Measurements from ENCODE around the gene ELMOD3. TPM values are rescaled to one million over a fixed set of nuclear protein-coding genes. Genes with fewer than 3 reads are reported as not detected.
"Not testable (repeated sequence)": the region's sequence is repeated elsewhere in the genome, so short reads cannot be mapped to it uniquely, and the experiment has no call there.

The ELMOD3 gene
- total RNA-seq, 1 donor from 2014 or later: 10.2 TPM

DNA sequence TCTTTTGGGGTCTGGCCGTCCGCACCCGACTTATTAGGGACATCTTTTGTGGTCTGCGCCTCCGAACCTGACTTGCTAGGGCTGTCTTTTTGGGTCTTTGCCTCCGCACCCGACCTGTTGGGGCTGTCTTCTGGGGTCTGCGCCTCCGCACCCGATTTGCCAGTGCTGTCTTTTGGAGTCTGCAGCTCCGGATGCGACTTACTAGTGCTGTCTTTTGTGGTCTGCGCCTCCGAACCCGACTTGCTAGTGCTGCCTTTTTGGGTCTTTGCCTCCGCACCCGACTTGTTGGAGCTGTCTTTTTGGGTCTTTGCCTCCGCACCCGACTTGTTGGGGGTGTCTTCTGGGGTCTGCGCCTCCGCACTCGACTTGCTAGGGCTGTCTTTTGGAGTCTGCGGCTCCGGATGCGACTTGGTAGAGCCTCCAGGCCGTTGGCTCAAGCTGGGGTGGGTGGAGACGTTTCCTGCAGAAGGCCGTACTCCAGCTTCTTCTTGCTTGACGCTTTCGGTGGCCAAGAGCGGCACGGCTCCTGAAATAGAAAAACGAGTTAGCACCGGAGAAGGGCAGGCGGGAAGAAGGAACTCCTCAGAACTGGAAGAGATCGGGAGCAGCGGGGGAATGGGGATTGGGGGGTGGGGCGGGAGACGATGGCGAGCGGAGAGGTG, 27.3 kb upstream of the ELMOD3 start:
- peak; percentile 27 for ATAC-seq
- DNase-seq (ENCODE audit: missing footprints): no peak
- intact Hi-C loops (cut with DNase I): no loop called here

- DNase-seq (ENCODE audit: missing footprints) (peak; percentile 98), ATAC-seq (peak; percentile 99)
- intact Hi-C loops (cut with DNase I): loop anchor here (1.0 kb wide), 1 partner anchor 26 kb away; the partner anchor contains the start of genes ELMOD3 and RETSAT
Observed at GRCh38 chr2:85327822-85328617, 26.5 kb upstream of the ELMOD3 start, which contains the start of gene TGOLN2. Gene TGOLN2, minus strand, starts transcription at chr2:85327989. Its CDS starts 27 bp downstream, at chr2:85327962.

- DNase-seq (ENCODE audit: missing footprints) (no peak), ATAC-seq (no peak)
- intact Hi-C loops (cut with DNase I): no loop called here
Observed at GRCh38 chr2:85329181-85329651, 25.4 kb upstream of the ELMOD3 start.

DNA sequence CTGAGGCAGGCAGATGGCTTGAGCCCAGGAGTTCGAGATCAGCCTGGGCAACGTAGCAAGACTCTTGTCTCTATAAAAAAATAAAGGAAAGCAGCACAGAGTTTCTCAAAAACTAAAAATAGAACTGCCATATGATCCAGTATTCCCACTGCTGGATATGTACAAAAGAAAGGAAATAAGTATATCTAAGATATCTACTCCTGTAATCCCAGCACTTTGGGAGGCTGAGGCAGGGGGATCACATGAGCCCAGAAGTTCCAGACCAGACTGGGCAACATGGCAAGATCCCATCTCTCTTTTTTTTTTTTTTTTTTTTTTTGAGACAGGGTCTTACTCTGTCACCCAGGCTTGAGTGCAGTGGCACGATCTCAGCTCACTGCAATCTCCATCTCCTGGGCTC, 24.9 kb upstream of the ELMOD3 start:
- ATAC-seq; DNase-seq (ENCODE audit: missing footprints); intact Hi-C loops (cut with DNase I): not testable (repeated sequence)

DNA sequence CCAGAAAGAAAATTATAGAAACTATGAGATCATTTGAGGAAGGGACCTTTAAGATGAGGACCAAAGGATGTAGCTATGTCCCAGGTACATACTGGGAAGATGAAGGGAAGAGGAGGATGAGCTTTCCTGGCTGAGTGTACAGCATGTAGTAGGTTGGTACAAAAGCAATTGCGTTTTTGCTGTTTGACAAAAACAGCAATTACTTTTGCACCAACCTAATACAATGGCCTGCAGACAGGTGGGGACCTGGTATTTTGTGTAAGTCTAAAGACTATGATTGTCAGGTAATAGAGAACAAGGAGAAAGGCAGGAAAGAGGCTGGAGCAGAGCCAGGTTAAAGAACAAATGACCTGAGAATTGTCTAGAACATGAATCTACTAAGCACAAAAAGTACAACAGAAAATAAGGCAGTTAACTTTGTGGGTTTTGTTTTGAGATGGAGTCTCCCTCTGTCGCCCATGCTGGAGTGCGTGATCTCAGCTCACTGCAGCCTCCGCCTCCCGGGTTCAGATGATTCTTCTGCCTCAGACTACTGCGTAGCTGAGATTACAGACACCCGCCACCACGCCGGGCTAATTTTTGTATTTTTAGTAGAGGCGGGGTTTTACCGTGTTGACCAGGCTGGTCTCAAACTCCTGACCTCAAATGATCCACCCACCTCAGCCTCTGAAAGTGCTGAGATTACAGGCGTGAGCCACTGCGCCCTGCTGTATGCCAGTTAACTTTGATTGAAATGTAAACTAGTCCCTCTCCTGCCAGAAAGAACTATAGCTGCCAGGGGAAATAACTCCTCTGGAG, 23.5 kb upstream of the ELMOD3 start:
- intact Hi-C loops (cut with DNase I): no loop called here
- ATAC-seq (no peak), DNase-seq (ENCODE audit: missing footprints) (no peak)

DNA sequence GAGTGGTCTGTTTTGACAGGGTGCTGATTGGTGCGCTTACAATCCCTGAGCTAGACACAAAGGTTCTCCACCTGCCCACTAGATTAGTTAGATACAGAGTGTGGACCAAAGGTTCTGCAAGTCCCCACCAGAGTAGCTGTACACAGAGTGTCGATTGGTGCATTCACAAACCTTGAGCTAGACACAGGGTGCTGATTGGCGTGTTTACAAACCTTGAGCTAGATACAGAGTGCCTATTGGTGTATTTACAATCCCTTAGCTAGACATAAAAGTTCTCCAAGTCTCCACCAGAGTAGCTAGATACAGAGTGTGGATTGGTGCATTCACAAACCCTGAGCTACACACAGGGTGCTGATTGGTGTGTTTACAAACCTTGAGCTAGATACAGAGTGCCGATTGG, 20.7 kb upstream of the ELMOD3 start:
- ATAC-seq; intact Hi-C loops (cut with DNase I); DNase-seq (ENCODE audit: missing footprints): not testable (repeated sequence)

- intact Hi-C loops (cut with DNase I): no loop called here
- ATAC-seq (no peak), DNase-seq (ENCODE audit: missing footprints) (no peak)
Observed at GRCh38 chr2:85334928-85335327, 19.6 kb upstream of the ELMOD3 start.

- DNase-seq (ENCODE audit: missing footprints) (no peak), ATAC-seq (no peak)
- intact Hi-C loops (cut with DNase I): no loop called here
Observed at GRCh38 chr2:85340034-85340892, 14.3 kb upstream of the ELMOD3 start.

GRCh38 chr2:85341269-85342029, 13.1 kb upstream of the ELMOD3 start:
- no peak for ATAC-seq
- intact Hi-C loops (cut with DNase I): no loop called here
- no peak for DNase-seq (ENCODE audit: missing footprints)

- DNase-seq (ENCODE audit: missing footprints) (no peak), ATAC-seq (no peak)
- intact Hi-C loops (cut with DNase I): no loop called here
Observed at GRCh38 chr2:85342156-85342555, 12.4 kb upstream of the ELMOD3 start.

DNA sequence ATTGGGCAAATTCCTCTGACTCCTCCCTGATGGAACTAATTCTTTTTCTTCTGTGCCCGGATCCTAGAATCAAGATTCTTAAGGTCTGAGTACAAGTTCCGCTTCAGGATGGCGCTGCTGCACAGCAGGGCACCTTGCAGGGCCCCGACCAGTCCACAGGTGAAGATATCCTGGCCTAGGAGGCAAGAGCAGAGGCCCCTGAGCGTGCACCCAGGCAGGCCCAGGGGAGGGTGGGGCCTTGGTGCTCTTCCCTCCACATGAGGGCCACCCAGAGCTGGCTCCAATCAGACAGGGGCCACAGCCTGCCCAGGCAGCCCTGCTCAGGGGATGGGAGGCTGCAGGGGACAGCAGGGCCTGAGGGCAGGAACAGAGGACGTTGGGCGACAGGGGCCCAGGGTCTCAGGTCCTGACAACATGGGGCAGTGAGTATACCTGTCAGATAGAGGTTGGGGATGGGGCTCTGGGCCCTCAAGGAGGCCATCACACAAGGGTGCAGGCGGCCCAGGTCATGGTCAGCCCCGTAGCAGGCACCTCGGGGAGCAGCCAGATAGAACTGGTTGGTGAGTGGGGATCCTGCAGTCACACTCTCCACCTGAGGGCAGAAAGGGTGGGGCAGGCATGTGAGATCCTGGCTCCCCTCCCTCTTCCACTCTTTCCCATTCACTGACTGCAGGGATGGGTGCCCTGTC, 11.2 kb upstream of the ELMOD3 start:
- intact Hi-C loops (cut with DNase I); DNase-seq (ENCODE audit: missing footprints); ATAC-seq: not testable (repeated sequence)

DNA sequence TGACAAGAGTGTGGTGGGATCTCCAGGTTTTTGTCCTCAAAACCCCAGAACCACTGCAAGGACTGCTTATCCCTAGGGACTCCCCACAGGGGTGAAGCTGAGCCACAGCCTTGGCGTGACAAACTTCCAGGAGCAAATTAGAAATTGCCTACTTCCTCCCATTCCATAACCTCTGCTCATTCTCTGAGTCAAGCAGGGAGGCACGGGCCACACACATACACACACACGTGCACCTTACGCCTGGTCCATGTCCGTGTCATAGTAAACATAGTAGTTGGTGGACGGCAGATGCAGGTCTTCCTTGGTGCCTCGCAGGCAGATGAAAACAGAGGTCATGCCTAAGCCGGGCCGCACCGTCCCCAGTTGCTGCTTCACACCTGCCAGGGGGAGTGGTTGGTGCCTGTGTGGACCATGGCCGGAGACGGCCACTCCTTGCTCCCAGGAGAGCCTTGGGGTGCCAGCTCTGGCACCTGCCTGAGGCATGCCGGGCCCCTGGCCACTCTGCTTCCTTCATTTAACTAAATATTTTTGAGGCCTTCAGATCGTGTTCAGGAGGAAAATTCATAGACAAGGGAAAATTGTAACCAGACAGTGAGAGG, 10.1 kb upstream of the ELMOD3 start:
- DNase-seq (ENCODE audit: missing footprints) (no peak), ATAC-seq (no peak)
- intact Hi-C loops (cut with DNase I): no loop called here

- intact Hi-C loops (cut with DNase I): no loop called here
- DNase-seq (ENCODE audit: missing footprints) (no peak), ATAC-seq (no peak)
Observed at GRCh38 chr2:85347599-85347998, 7.0 kb upstream of the ELMOD3 start.

- intact Hi-C loops (cut with DNase I): loop anchor here (1.0 to 10.0 kb wide), 2 partner anchors 26 to 181 kb away; partner anchors contain the start of gene MAT2A
- peak; percentile 47 for ATAC-seq
Observed at GRCh38 chr2:85353876-85354285, 688 bp upstream of the ELMOD3 start.

GRCh38 chr2:85355073-85355410, 473 bp downstream of the ELMOD3 start:
- no peak for ATAC-seq

More at GRCh38 chr2:85353876-85354285, 688 bp upstream of the ELMOD3 start:
- no peak for DNase-seq (ENCODE audit: missing footprints)

GRCh38 chr2:85355521-85355920, 952 bp downstream of the ELMOD3 start:
- DNase-seq (ENCODE audit: missing footprints) (no peak), ATAC-seq (no peak)
- intact Hi-C loops (cut with DNase I): loop anchor here (10.0 kb wide), 1 partner anchor 179 kb away; the partner anchor contains the start of gene MAT2A

More at GRCh38 chr2:85355073-85355410, 473 bp downstream of the ELMOD3 start:
- DNase-seq (ENCODE audit: missing footprints): no peak
- intact Hi-C loops (cut with DNase I): loop anchor here (10.0 kb wide), 1 partner anchor 180 kb away; the partner anchor contains the start of gene MAT2A

All from Right ventricle myocardium inferior (tissue), 1 donor.